Measurements from ENCODE around the gene NOX4. TPM values are rescaled to one million over a fixed set of nuclear protein-coding genes. Genes with fewer than 3 reads are reported as not detected.
"Not testable (repeated sequence)": the region's sequence is repeated elsewhere in the genome, so short reads cannot be mapped to it uniquely, and the experiment has no call there.

Gene NOX4
- total RNA-seq, 3 donors from 2014 or later: 5.1 to 19.7 (median 15.4) TPM

DNA sequence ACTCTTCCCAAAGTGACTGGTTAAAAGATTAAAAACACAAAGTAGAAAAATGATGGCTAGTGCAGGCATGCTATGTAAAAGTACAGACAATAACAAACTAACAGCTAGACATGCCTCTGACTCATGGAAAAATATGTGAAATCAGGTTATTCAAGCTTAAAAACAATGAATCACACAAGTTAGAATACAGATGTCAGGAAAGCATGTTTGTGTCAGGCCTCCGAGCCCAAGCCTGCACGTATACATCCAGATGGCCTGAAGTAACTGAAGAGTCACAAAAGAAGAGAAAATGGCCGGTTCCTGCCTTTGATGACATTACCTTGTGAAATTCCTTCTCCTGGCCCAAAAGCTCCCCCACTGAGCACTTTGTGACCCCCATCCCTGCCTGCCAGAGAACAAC lies 110.1 kb downstream of the NOX4 start:
- Histone ChIP-seq H3K36me3 (no peaks in the 10 kb centered on the region), H3K27me3 (no peaks in the 10 kb centered on the region), H3K4me3 (no peak overlapping the region), H3K4me1 (no peaks in the 10 kb centered on the region), H3K9me3 (peaks cover 0 to 12% of the 10 kb centered on the region in 2 donors), H3K27ac (peak overlapping the region in 1 of 2 donors; percentile 69)
- TF ChIP-seq POLR2AphosphoS5 (IDR thresholded peaks at IDR 0.05) (no peak), CTCF (IDR thresholded peaks at IDR 0.05) (no peak), POLR2A (IDR thresholded peaks at IDR 0.05) (no peak)
- DNase-seq (ENCODE audit: low spot score in 2 of 2): no peak
- intact Hi-C loops (cut with DNase I; ENCODE audit: low total_unique reads): no loop called here

GRCh38 chr11:89379976-89380771 lies 111.0 kb downstream of the NOX4 start:
- H3K27me3 ChIP-seq; H3K9me3 ChIP-seq; H3K4me3 ChIP-seq; intact Hi-C loops (cut with DNase I; ENCODE audit: low total_unique reads); H3K4me1 ChIP-seq; DNase-seq (ENCODE audit: low spot score in 2 of 2); H3K36me3 ChIP-seq; H3K27ac ChIP-seq: not testable (repeated sequence)

GRCh38 chr11:89378986-89379385 lies 112.2 kb downstream of the NOX4 start:
- H3K36me3 ChIP-seq; H3K4me1 ChIP-seq; DNase-seq (ENCODE audit: low spot score in 2 of 2); H3K27me3 ChIP-seq; H3K27ac ChIP-seq; H3K9me3 ChIP-seq; intact Hi-C loops (cut with DNase I; ENCODE audit: low total_unique reads); H3K4me3 ChIP-seq: not testable (repeated sequence)

GRCh38 chr11:89369356-89369755 lies 121.8 kb downstream of the NOX4 start:
- H3K9me3 ChIP-seq; H3K36me3 ChIP-seq; intact Hi-C loops (cut with DNase I; ENCODE audit: low total_unique reads); H3K4me3 ChIP-seq; H3K4me1 ChIP-seq; H3K27ac ChIP-seq; H3K27me3 ChIP-seq; DNase-seq (ENCODE audit: low spot score in 2 of 2): not testable (repeated sequence)

GRCh38 chr11:89364856-89365255 lies 126.3 kb downstream of the NOX4 start:
- H3K27me3 ChIP-seq; H3K9me3 ChIP-seq; DNase-seq (ENCODE audit: low spot score in 2 of 2); H3K4me3 ChIP-seq; H3K36me3 ChIP-seq; H3K27ac ChIP-seq; H3K4me1 ChIP-seq; intact Hi-C loops (cut with DNase I; ENCODE audit: low total_unique reads): not testable (repeated sequence)

DNA sequence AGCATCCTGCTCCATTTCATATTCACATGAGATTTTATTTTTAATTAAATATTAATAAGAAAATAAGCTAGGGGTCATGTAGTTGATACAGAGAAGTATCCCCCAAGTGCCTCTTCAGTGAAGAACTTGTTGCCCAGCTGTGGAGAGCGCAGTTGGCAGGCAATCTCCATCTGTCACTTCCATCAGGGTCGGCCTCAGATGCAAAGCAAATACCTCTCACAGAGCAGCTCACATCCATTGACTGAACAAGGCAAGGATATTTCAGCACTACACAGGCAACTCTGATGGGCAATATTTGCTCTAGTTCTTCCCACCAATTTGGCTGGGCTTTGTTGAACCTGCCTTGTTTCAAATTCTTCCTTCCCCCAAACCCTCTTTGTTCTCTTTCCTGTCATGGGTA lies 129.4 kb downstream of the NOX4 start:
- intact Hi-C loops (cut with DNase I; ENCODE audit: low total_unique reads): no loop called here
- H3K4me3 ChIP-seq: no peak overlapping the region
- TF ChIP-seq CTCF (IDR thresholded peaks at IDR 0.05): no peak
- TF ChIP-seq POLR2A (IDR thresholded peaks at IDR 0.05): no peak
- TF ChIP-seq POLR2AphosphoS5 (IDR thresholded peaks at IDR 0.05): no peak
- H3K4me1 ChIP-seq: no peaks in the 10 kb centered on the region
- no peak overlapping the region for H3K27ac ChIP-seq
- H3K27me3 ChIP-seq: no peaks in the 10 kb centered on the region
- H3K9me3 ChIP-seq: no peaks in the 10 kb centered on the region
- DNase-seq (ENCODE audit: low spot score in 2 of 2): no peak
- no peaks in the 10 kb centered on the region for H3K36me3 ChIP-seq

DNA sequence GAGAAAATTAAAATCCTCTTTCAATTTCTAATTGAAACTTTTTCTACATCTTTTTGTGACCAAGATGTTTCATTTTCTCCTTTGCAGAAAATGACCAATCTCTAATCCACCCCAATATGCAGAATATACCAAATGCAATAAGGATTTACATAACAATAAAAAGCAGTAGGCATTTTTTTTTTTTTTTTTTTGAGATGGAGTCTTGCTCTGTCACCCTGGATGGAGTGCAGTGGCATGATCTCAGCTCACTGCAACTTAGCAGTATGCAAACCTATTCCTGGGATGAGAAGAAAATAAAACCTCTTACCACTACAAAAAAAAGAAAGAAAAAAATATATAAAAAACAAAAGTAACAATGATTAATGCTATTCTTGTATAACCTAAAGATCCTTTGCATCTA lies 132.0 kb downstream of the NOX4 start:
- intact Hi-C loops (cut with DNase I; ENCODE audit: low total_unique reads): not testable (repeated sequence)

GRCh38 chr11:89358761-89359160 lies 132.4 kb downstream of the NOX4 start:
- no peaks in the 10 kb centered on the region for H3K36me3 ChIP-seq
- H3K27ac ChIP-seq: no peak overlapping the region
- TF ChIP-seq POLR2AphosphoS5 (IDR thresholded peaks at IDR 0.05) (no peak), POLR2A (IDR thresholded peaks at IDR 0.05) (no peak), CTCF (IDR thresholded peaks at IDR 0.05) (no peak)
- no peaks in the 10 kb centered on the region for H3K27me3 ChIP-seq
- intact Hi-C loops (cut with DNase I; ENCODE audit: low total_unique reads): no loop called here
- H3K9me3 ChIP-seq: no peaks in the 10 kb centered on the region
- H3K4me1 ChIP-seq: no peaks in the 10 kb centered on the region
- no peak for DNase-seq (ENCODE audit: low spot score in 2 of 2)
- no peak overlapping the region for H3K4me3 ChIP-seq

More for the DNA sequence above, 132.0 kb downstream of the NOX4 start:
- H3K36me3 ChIP-seq; H3K9me3 ChIP-seq; DNase-seq (ENCODE audit: low spot score in 2 of 2); H3K4me3 ChIP-seq; H3K27ac ChIP-seq; H3K4me1 ChIP-seq; H3K27me3 ChIP-seq: not testable (repeated sequence)
